Upper lobe of left lung (tissue), 6 donors: ENCODE data around the gene MYG1. TPM values are rescaled to one million over a fixed set of nuclear protein-coding genes. Genes with fewer than 3 reads are reported as not detected.
A peak's percentile ranks its signal among the peaks of the same experiment; 100 is the strongest.

Experiments
- ATAC-seq, 2 donors: fragments of 200-7000 bp; cut with Tn5 transposase; one replicate each; pipeline ENCODE4 v1.9.1; 2022; ENCODE audit warnings: mild to moderate bottlenecking in 2 of 2, moderate library complexity in 2 of 2; ENCODE audit not compliant: low FRiP score in 2 of 2
- DNase-seq, 2 donors: peaks; one replicate each; pipeline ENCODE4 v3.0.0-alpha.2; 2019 to 2020
- H3K27ac ChIP-seq, 4 donors: fragments of 200-600 bp; sonication (generic); one replicate each; pipeline ENCODE4 v1.5.1; 2016 to 2019
- H3K27me3 ChIP-seq, 4 donors: fragments of 200-600 bp; sonication (generic); one replicate each; pipeline ENCODE4 v1.5.1; 2017 to 2019
- H3K36me3 ChIP-seq, 4 donors: fragments of 200-600 bp; sonication (generic); one replicate each; pipeline ENCODE4 v1.5.1; 2016 to 2019
- H3K4me1 ChIP-seq, 4 donors: fragments of 200-600 bp; sonication (generic); one replicate each; pipeline ENCODE4 v1.5.1; 2018 to 2019
- H3K4me3 ChIP-seq, 4 donors: fragments of 200-600 bp; sonication (generic); one replicate each; pipeline ENCODE4 v1.5.1; 2017 to 2019; ENCODE audit warnings: mild to moderate bottlenecking in 2 of 4, moderate library complexity in 1 of 4
- H3K9me3 ChIP-seq, 4 donors: fragments of 200-600 bp; sonication (generic); one replicate each; pipeline ENCODE4 v1.5.1; 2018 to 2019
- CTCF ChIP-seq, 6 experiments: fragments of 450-650 bp in 4 of 6; fragments of 200-600 bp in 2 of 6; sonication (generic) in 2 of 6; IDR thresholded peaks; one replicate each; pipeline ENCODE4 v1.5.1; 2016 to 2019; ENCODE audit warnings: antibody characterized with exemption in 6 of 6
- EP300 ChIP-seq, 4 donors: sonication (generic); formaldehyde crosslinking; IDR thresholded peaks; one replicate each; pipeline ENCODE4 v1.5.1; 2017; ENCODE audit warnings: antibody characterized with exemption in 4 of 4, control low read depth in 2 of 4
- POLR2A ChIP-seq, 4 donors: fragments of 450-650 bp; IDR thresholded peaks; one replicate each; pipeline ENCODE4 v1.5.1; 2016 to 2017; ENCODE audit warnings: antibody characterized with exemption in 4 of 4, mild to moderate bottlenecking in 2 of 4
- POLR2AphosphoS5 ChIP-seq, 2 donors: sonication (generic); formaldehyde crosslinking; IDR thresholded peaks; one replicate each; pipeline ENCODE4 v1.5.1; 2017; ENCODE audit warnings: antibody characterized with exemption in 2 of 2
- WGBS, 2 donors: methylation state at CpG; one replicate each; pipeline ENCODE4 v1.1.5; 2017 to 2018; 5-methylcytosine and 5-hydroxymethylcytosine counted together
- total RNA-seq, 6 donors: library from RNA; depleted of rRNA in 4 of 6; stranded (reverse); fragments of >200 nt in 4 of 6; gene quantifications; one replicate each; pipeline versions ENCODE4 v1.1.0 to v1.2.1, GENCODE V29; 2016 to 2021
- donor health status: DM: no; HTN: no; CAD: no; lungs with moderate emphysema.
- donor health status: DM: no; HTN: yes; CAD: no; lungs with severe emphysema.

MYG1 gene
- total RNA-seq, 6 donors from 2014 or later, result 29.1 to 50.7 (median 34.8) TPM

- peaks cover 8 to 22% (median 16%) of the 10 kb centered on the region in 4 donors for H3K4me1 ChIP-seq
- H3K4me3 ChIP-seq, result peak overlapping the region; percentile 52 to 74 (median 69)
- ATAC-seq (peak in 1 of 2 donors; percentile 70), DNase-seq (no peak)
- no peaks in the 10 kb centered on the region for H3K9me3 ChIP-seq
- peak overlapping the region; percentile 47 to 80 (median 58) for H3K27ac ChIP-seq
- no peaks in the 10 kb centered on the region for H3K27me3 ChIP-seq
- H3K36me3 ChIP-seq, result no peaks in the 10 kb centered on the region
- 41 to 42% methylated on average over 18 of the region's 18 CpGs for WGBS, 2 donors
- TF ChIP-seq EP300 (IDR thresholded peaks at IDR 0.05) (no peak), POLR2A (IDR thresholded peaks at IDR 0.05) (no peak), CTCF (IDR thresholded peaks at IDR 0.05) (no peak), POLR2AphosphoS5 (IDR thresholded peaks at IDR 0.05) (no peak)
Measured at GRCh38 chr12:53267306-53267998, 32.0 kb upstream of the MYG1 start.

- Histone ChIP-seq H3K9me3 (no peaks in the 10 kb centered on the region), H3K27ac (peak within 1 kb of the TSS; percentile 47 to 80 (median 58)), H3K36me3 (no peaks in the 10 kb centered on the region), H3K27me3 (no peaks in the 10 kb centered on the region), H3K4me3 (peak within 1 kb of the TSS; percentile 52 to 74 (median 69)), H3K4me1 (peaks cover 8 to 22% (median 16%) of the 10 kb centered on the region in 4 donors)
- DNase-seq, result peak; percentile 75 to 96
- WGBS, 2 donors, result 1 to 2% methylated on average over 47 to 57 of the region's 58 CpGs
- ATAC-seq, result peak; percentile 82 to 97
- no peak for TF ChIP-seq POLR2A (IDR thresholded peaks at IDR 0.05)
- peak in 1 of 4 donors; percentile 24 for TF ChIP-seq EP300 (IDR thresholded peaks at IDR 0.05)
- peak; percentile 36 to 58 for TF ChIP-seq POLR2AphosphoS5 (IDR thresholded peaks at IDR 0.05)
- peak; percentile 24 to 56 (median 32) for TF ChIP-seq CTCF (IDR thresholded peaks at IDR 0.05)
Measured at GRCh38 chr12:53267999-53268629, 31.4 kb upstream of the MYG1 start, which contains the start of gene ESPL1. Gene ESPL1, plus strand, starts transcription at chr12:53268299. Its CDS starts 468 bp downstream, at chr12:53268767.

- H3K27ac ChIP-seq, result peak overlapping the region in 3 of 4 donors; percentile 47 to 80 (median 47)
- H3K4me3 ChIP-seq, result peak overlapping the region; percentile 52 to 74 (median 69)
- H3K9me3 ChIP-seq, result no peaks in the 10 kb centered on the region
- WGBS, 2 donors, result 58 to 61% methylated on average over 17 to 20 of the region's 20 CpGs
- TF ChIP-seq CTCF (IDR thresholded peaks at IDR 0.05), result no peak
- no peak for TF ChIP-seq POLR2AphosphoS5 (IDR thresholded peaks at IDR 0.05)
- TF ChIP-seq POLR2A (IDR thresholded peaks at IDR 0.05), result no peak
- TF ChIP-seq EP300 (IDR thresholded peaks at IDR 0.05), result no peak
- DNase-seq, result no peak
- no peak for ATAC-seq
- H3K36me3 ChIP-seq, result no peaks in the 10 kb centered on the region
- H3K27me3 ChIP-seq, result no peaks in the 10 kb centered on the region
- peaks cover 8 to 22% (median 16%) of the 10 kb centered on the region in 4 donors for H3K4me1 ChIP-seq
Measured at GRCh38 chr12:53268630-53269562, 30.6 kb upstream of the MYG1 start.

- no peak overlapping the region for H3K27ac ChIP-seq
- no peaks in the 10 kb centered on the region for H3K36me3 ChIP-seq
- H3K4me1 ChIP-seq, result peaks cover 0 to 1% (median 0%) of the 10 kb centered on the region in 4 donors
- H3K4me3 ChIP-seq, result no peak overlapping the region
- no peaks in the 10 kb centered on the region for H3K9me3 ChIP-seq
- WGBS, 2 donors, result 93 to 95% methylated on average over 5 of the region's 5 CpGs
- TF ChIP-seq EP300 (IDR thresholded peaks at IDR 0.05) (no peak), CTCF (IDR thresholded peaks at IDR 0.05) (no peak), POLR2A (IDR thresholded peaks at IDR 0.05) (no peak), POLR2AphosphoS5 (IDR thresholded peaks at IDR 0.05) (no peak)
- no peak for DNase-seq
- no peak for ATAC-seq
- H3K27me3 ChIP-seq, result no peaks in the 10 kb centered on the region
Measured at GRCh38 chr12:53274445-53274844, 25.1 kb upstream of the MYG1 start.
